SW 1271 (cell line): ENCODE data around the gene DPF1.
"Not testable (repeated sequence)": the region's sequence is repeated elsewhere in the genome, so short reads cannot be mapped to it uniquely, and the experiment has no call there.

Experiments used
- DNase-seq, 2 experiments: peaks; one replicate each; lab custom pipeline; 2025; lab: John Stamatoyannopoulos, UW

The DPF1 gene

DNA sequence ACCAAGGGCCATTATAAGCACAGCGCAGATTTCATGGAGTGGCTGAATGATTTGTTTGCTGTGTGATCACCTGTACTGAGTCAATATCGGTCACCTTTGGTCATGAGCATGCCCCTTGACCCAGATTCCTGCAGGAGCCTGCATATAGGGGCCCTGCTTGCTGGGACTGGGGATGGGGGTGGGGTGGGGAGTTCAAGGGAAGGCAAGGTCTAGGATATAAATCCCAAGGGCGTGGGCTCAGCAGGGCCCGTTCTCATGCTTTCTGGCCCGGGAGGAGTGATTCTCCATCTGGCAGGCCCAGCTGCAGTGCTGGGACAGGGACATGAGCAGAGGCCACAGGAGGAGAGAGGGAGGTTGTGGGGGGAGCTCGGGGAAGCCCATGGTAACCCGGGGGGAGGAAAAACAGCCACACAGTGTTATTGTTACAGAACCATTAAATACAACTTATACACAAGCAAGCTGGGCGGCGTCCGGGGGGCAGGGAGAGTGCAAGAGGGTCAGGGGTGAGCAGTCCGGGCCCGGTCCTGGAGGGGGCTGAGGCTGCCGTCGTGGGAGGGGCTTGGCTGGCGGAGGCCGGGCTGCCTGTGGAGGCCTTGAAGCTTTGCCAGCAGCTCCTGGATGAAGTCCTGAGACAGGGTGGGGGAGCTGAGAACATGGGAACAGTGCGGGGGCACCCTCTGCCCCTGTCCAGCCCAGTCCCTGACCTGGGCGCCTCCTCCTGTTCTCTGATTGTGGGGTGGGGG is 27.0 kb upstream of the DPF1 start:
- DNase-seq = no peak

DNA sequence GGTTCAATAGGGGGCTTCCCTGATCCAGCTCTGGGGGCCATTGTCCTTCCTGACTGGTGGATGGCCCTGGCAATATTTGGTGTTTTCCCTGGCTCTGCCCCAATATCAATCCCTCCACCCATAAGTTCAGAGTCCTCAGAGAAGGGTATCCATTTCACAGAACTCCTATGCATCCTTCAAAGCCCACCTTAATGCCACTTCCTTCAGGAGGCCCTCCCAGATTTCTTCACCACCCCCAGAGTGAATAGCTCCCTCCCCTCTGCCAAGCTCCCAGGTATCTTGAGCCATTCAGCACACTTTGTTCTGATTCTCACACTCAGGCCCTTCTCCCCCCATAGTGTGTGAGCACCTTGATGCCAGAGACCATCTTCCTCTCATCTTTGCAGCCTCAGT is 26.4 kb upstream of the DPF1 start:
- no peak for DNase-seq

DNA sequence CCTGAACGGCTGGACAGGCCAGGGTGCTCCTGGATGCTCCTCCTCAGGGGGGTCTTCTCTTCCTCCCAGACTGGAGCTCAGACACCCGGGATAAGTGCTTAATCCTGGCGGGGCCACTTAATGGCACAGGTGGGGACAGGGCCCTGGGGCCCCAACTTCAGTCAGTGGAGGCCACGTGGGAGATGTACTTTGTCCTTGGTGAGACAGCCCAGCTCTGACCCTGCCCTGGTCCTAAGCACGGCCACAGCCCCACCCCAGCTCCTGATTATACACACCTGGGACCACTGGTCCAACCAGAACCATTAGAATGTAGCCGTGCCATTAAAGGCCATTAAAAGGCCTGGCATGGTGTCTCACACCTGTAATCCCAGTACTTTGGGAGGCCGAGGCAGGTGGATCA is 24.4 kb upstream of the DPF1 start:
- DNase-seq = no peak

DNA sequence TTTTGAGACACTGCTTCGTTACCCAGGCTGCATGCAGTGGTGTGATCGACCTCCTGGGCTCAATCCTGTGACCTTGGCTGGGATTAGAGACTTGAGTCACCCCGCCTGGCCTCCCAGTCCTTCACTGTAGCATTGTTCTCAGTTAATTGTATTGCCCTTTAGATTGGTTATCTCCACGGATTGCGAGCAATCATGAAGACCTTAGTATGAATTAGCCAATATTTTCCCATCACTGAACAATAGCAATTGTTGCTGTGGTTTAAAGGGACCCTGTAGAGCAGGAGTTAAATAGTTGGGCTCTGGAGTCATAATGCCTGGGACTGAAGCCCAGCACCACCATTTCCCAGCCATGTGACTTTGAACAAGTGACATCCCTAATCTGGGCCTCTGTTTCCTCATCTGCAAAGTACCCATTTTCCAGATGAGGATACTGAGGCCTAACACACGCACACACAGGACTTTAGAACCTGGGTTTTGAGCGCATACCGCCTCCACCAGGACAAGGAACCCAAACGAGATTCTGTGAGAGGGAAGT is 23.8 kb upstream of the DPF1 start:
- DNase-seq = no peak

DNA sequence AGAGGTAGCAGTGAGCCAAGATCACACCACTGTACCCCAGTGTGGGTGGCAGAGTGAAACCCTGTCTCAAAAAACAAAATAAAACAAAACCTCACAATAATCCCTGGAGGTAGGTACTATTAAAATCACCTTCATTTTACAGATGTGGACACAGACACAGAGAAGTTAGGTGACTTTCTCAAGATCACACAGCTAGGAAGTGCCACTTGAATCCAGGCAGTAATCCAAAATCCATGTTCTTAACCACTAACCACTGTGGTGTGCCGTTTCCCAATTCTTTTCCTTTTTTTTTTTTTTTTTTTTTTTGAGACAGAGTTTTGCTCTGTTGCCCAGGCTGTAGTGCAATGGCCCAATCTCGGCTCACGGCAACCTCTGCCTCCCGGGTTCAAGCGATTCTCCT is 23.1 kb upstream of the DPF1 start:
- DNase-seq = no peak

DNA sequence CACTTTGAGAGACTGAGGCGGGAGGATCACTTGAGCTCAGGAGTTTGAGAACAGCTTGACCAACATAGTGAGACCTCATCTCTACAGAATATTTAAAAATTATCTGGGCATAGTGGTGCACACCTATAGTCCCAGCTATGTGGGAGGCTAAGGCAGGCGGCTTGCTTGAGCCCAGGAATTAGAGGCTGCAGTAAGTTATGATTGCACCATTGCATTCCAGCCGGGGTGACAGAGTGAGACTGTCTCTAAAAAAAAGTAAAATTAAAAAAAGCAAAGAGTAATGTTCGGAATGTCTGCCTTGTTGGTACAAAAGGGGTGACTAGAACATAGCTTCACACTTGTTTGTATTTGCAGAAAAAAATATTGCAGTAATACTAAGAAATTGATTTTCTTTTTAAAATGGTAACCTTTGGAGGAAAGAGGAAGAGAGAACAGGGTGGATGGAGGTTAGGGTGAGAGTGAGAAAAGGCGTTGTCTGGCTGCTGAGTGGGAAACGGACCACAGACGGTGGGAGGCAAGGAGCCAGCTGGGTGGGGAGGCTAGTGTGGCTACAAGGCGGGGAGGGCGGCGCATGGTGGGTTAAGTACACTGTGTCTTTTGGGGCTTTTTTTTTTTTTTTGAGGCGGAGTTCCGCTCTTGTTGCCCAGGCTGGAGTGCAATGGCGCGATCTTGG is 21.9 kb upstream of the DPF1 start:
- DNase-seq = no peak

DNA sequence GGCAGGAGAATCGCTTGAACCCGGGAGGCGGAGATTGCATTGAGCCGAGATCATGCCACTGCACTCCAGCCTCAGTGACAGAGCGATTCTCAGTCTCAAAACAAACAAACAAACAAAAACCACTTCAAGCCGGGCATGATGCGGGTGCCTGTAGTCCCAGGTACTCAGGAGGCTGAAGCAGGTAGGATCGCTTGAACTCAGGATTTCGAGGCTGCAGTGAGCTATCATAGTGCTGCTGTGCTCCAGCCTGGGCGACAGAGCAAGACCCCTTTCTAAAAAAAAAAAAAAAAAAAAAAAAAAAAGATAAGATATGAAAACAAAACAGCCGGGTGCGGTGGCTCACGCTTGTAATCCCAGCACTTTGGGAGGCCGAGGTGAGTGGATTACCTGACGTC is 19.3 kb upstream of the DPF1 start:
- DNase-seq = no peak

DNA sequence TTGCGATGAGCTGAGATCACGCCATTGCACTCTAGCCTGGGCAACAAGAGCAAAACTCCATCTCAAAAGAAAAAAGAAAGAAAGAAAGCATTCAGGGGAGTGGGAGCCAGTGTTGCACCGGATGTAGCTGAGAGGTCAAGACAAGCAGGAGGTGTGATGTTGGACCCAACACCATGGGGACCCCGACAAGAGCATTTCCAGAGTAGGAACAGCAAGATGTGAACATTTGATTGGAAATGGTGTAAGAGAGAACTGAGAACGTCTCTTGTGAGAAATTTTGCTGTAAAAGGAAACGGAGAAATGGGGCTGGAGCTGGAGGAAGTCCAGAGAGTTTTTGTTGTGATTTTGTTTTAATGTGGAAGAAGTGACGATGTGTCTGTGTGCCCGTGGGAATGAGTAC is 15.8 kb upstream of the DPF1 start:
- DNase-seq = no peak

DNA sequence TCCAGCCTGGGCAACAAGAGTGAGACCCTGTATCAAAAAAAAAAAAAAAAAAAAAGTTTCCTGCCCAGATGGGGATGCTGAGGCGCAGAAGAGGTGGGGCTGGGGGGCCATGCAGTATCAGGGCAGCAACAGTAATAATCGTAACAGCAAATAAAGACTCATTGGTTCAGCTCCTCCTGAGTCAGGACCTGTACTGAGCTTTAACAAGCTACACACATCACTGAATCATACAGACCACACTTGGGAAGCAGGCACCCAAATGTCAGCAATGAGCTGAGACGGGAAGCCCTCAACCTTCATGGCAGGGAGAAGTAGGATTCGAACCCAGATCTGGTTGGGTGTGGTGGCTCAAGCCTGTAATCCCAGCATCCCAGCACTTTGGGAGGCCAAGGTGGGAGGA is 10.6 kb upstream of the DPF1 start:
- DNase-seq = no peak

DNA sequence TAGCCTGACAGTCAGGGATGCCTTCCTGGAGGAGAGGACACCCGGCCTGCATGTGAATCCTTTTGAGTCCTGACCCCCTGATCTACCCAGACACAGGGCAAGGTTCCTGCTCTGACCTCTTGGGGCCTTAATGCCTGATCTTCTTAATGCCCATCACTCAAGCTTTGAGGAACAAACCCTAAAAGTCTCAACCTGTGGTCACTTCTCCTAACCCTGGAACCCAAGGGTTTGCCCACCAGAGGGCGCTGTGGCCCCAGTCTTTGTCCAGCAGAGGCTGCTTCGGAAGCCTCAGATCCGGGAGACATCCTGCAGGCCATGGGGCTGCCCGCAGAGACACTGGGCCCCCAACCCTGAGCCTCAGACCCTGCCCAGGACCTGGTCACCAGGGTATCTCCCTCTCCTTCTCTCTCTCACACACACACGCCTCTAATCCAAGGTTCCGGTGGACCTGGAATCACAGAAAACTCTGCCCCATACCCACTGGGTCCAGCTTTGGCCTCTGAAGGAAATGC is 9.8 kb upstream of the DPF1 start:
- DNase-seq = peak in 1 of 2 experiments; percentile 45

DNA sequence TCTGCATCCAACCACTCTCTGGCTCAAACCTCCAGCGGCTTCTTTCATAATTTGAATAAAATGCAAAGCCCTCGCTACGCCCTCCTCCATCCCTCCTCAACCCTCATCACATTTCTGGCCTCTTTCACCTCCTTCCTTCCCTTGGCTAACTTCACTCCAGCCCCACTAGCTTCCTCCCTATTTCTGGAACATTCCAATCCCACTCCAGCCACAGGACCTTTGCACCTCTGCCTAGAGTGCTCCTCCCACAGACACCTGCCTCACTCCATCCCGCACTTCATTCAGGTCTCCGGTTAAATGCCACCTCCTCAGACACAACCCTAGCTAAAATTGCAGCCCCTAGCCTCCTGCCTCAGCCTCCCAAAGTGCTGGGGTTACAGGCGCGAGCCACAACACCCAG is 7.9 kb upstream of the DPF1 start:
- DNase-seq = no peak

DNA sequence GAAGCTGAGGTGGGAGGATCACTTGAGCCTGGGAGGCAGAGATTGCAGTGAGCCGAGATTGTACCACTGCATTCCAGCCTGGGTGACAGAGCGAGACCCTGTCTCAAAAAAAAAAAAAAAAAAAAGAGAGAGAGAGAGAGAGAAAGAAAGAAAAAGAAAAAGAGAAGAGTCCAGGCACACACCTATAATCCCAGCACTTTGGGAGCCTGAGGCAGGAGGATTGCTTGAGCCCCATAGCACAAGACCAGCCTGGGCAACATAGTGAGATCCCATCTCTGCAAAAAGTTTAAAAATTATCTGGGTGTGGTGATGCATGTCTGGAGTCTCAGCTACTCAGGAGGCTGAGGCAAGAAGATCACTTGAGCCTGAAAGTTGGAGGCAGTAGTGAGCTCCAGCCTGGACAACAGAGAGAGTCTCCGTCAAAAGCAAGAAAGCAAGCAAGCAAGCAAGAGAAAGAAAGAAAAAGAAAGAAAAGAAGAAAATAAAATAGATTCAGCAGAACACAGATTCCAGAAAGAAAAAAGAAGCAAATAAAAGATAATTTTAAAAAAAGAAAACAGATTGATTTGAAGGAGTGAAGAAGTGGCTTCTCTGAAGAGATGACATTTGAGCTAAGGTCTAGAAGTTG is 6.6 kb upstream of the DPF1 start:
- not testable (repeated sequence) for DNase-seq

DNA sequence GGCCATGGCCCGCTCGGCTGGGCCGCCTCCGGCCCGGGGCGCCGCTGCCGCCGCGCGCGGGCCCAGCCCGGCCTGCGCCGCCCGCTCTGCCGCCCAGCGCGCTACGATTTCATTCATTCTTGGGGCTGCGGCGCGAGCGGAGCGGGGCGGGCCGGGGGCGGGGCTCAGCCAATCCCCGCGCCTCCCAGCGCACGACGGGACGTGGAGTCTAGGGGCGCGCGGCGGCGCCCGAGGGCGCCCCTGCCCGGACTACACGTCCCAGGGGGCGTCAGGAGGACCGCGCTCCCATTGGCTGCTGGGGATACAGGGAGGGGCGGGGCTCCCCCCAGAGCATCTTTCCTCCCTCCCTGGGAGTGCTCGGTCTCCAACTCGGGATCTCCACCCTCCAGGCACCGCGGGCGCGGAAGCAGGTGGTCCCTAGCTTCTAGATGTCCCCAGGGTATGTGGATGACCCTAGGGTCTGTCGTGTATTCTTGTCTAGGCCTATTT is 5.6 kb upstream of the DPF1 start:
- DNase-seq = peak; percentile 31 to 84

DNA sequence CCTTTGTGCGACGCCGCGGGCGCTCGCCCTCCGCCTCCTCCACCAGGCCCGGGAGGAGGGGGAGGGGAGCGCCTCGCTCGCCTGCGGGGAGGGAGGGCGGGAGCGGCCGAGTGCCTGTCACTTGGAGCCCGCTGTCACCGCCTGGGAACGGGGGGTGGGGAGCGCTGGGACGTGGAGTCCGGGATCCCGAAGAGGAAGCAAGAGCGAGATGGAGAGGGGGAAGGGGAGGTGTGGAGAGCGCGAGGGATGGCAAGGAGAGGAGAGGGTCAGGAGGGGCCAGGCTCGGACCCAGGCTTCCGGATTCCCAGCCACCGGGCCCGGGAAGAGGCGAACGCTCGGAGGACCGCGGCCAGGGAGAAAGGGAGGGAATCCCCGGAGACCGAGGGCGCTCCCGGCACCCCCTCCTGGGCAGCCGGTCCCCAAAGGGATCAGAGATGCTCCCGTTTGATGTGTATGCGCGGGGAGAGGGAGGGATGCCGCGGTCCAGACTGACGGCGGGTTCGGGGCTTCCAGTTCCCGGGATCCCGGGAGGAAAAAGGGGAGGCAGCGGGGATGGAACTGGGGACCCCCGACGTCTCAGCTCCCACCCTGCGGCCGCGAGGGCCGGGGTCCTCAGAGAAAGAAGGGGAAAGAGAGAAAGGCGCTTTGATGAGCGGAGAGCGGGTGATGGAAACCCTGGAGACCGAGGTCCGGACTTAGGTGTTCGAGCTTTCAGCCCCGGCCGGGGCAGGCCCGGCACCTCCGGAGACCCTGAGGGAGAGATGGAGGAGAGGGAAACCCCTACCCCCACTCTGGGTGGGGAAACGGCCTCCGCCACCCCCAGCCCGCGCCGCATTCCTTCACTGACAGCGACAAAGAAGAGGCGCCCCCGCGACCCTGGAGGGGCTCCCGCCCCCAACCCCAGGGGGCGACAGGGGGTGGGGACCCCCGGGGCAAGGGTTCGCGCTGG is 4.7 kb upstream of the DPF1 start:
- DNase-seq = no peak

DNA sequence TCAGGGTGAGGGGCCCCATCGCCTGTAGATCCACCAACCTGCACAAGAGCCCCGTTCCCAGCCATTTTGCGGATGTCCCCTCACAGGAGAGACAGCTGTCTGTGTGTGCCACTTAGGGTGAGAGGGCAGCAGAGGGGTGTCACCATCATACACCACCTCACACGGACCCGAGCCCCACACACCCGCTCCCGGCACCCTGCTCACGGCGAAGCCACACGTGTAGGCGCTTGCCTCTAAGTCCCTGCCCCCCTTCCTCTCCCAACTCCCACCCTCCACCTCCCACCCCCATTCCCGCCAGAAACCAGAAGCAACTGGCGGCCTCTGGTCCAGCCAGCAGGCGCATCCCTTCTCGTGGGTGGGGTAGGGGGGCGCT is 4.0 kb upstream of the DPF1 start:
- no peak for DNase-seq

DNA sequence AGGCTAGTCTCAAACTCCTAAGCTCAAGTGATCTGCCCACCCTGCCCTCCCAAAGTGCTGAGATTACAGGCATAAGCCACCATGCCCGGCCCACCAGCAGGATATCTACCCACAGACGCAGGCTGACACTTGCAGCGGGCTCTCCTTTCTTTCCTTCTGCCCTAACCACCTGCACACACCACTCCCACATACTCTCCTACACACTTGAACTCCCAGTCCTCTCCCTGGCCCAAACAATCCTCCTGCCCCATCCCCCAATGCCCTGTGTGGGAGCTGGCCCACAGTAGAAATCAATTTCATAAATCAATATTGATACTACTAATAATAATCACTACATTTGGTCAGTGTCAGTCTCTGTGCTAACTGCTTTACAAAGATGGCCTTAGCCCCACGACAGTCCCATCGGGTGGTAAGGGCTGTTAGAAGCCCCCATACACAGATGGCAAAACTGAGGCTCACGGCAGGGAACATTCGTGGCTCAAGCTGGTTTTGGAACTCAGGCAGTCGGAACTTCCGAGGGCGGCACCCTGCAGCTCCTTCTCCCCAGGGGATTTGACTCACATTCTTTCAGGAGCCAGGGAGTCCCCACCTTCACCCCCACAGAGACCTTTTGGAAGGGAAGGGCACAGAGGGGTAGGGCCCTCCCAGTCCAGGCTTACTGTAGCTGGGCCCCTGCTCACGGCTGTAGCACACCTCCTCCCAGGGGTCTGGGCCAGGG is 3.4 kb upstream of the DPF1 start:
- no peak for DNase-seq

DNA sequence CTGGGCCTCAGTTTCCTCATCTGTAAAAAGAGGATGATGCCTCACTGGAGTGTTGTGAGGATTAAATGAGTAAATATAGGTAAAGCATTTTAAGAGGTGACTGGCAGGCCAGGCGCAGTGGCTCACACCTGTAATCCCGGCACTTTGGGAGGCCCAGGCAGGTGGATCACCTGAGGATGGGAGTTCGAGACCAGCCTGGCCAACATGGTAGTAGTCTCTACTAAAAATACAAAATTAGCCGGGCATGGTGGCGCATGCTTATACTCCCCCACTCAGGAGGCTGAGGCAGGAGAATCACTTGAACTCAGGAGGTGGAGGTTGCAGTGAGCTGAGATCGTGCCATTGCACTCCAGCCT is 819 bp upstream of the DPF1 start:
- not testable (repeated sequence) for DNase-seq

DNA sequence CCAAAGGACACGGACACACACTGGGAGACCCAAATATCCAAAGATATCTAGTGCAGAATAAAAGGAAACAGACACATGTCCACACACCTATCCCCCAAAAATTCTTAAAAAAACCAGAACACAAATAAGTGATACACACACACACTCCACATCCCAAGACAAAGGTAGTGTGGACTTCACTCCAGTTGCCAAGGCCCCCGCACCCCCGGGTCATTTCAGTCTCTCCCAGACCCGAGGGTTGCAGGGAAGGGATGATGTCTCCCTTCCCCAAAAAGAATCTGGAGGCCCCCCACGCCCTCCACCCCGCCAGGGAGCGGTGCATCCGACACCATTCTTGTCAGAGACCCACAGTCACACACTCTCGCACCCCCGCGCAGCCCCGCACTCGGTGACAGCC is 407 bp downstream of the DPF1 start:
- DNase-seq = no peak

DNA sequence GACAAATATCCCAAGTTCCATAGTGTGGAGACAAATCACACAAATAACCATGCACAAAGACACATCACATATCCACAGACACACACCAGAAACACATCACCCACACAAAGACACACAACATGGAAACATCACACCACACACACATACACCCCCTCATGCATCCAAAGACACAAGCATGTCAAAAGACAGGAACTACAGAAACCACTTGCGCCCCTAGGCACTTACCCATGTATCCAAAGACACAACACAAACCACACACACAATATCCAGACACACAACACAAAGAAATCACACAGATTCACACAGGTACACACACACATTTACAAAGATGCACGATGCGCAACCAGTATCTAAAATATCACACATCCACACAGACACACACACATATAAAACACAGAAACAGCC is 901 bp downstream of the DPF1 start:
- DNase-seq = no peak

DNA sequence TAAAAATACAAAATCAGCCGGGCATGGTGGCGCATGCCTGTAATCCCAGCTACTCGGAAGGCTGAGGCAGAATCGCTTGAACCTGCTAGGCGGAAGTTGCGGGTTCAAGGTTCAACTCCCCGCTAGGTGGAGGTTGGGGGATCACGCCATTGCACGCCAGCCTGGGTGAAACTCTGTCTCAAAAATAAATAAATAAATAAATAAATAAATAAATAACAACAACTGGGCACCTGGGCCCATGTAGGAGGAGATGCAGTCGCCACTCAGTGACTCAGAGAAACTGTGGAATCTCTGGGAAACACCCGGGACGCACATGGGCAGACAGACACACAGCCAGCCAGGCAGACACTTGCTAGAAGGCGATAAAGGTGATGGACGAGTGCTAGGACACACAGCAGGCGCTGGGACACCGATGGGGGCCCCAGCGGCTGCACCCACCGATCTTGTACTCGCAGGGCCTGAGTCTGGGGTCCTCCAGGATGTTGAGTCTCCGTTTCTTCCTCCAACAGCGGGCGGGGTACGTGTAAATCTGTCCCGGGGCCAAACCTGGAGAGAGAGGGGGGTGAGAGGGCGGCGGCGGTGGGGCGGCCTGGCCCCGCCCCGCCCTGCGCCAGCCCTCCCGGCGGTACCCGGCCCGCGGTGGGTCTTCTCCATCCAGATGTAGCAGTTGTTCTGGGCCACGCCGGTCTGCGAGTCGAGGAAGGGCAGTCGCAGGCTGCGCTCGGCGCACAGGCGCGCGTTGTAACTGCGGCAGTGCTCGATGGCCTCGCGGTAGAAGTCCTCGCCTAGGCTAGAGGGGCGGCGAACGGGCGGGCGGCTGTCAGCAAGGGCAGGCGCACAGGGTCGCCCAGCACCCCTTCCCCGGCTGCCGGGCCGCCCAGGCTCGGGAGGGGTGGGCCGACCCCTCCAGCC is 1.8 kb downstream of the DPF1 start:
- no peak for DNase-seq
